Esophagus (tissue), 2 donors: ENCODE data around the gene TPO. TPM values are rescaled to one million over a fixed set of nuclear protein-coding genes. Genes with fewer than 3 reads are reported as not detected.

Experiments
- H3K27ac ChIP-seq, 2 donors: one replicate each; pipeline ENCODE4 v1.5.1; 2013; ENCODE audit warnings: low read depth in 2 of 2, mild to moderate bottlenecking in 2 of 2, inconsistent platforms in 1 of 2, low read length in 1 of 2, moderate library complexity in 1 of 2
- H3K27me3 ChIP-seq, 2 donors: one replicate each; pipeline ENCODE4 v1.6.1; 2013; ENCODE audit warnings: low read length in 2 of 2, control low read depth in 1 of 2, mild to moderate bottlenecking in 1 of 2; ENCODE audit not compliant: insufficient read depth in 2 of 2, control insufficient read depth in 1 of 2
- H3K36me3 ChIP-seq, 2 donors: one replicate each; pipeline ENCODE4 v1.6.1; 2013; ENCODE audit warnings: low read length in 1 of 2; ENCODE audit not compliant: control insufficient read depth in 2 of 2, insufficient read depth in 2 of 2
- H3K4me1 ChIP-seq, 2 donors: one replicate each; pipeline ENCODE4 v1.6.1; 2013; ENCODE audit warnings: low read length in 1 of 2; ENCODE audit not compliant: control insufficient read depth in 2 of 2, insufficient read depth in 2 of 2
- H3K4me3 ChIP-seq, 2 donors: one replicate each; pipeline ENCODE4 v1.5.1; 2013; ENCODE audit warnings: low read length in 2 of 2, mild to moderate bottlenecking in 2 of 2, low read depth in 1 of 2, moderate library complexity in 1 of 2
- H3K9me3 ChIP-seq, 2 donors: one replicate each; pipeline ENCODE4 v1.6.1; 2013; ENCODE audit warnings: mild to moderate bottlenecking in 2 of 2, low read depth in 1 of 2, low read length in 1 of 2, moderate library complexity in 1 of 2; ENCODE audit not compliant: control insufficient read depth in 2 of 2, insufficient read depth in 1 of 2
- WGBS, 2 donors: extraction: QIAGEN DNeasy Blood & Tissue Kit; methylation state at CpG; one replicate each; pipeline ENCODE4 v1.1.7; 2013; 5-methylcytosine and 5-hydroxymethylcytosine counted together
- polyA plus RNA-seq, 2 donors: library from polyadenylated mRNA; stranded (reverse); fragments of 200-250 nt; gene quantifications; one replicate each; pipeline ENCODE4 v1.2.3, GENCODE V29; 2013
- donor health status: healthy with polysubstance abuse.
- donor health status: Bipolar disorder and iron deficiency.

TPO gene
- polyA plus RNA-seq: 1 to 10 TPM; 1.3 to 1.5 TPM

DNA sequence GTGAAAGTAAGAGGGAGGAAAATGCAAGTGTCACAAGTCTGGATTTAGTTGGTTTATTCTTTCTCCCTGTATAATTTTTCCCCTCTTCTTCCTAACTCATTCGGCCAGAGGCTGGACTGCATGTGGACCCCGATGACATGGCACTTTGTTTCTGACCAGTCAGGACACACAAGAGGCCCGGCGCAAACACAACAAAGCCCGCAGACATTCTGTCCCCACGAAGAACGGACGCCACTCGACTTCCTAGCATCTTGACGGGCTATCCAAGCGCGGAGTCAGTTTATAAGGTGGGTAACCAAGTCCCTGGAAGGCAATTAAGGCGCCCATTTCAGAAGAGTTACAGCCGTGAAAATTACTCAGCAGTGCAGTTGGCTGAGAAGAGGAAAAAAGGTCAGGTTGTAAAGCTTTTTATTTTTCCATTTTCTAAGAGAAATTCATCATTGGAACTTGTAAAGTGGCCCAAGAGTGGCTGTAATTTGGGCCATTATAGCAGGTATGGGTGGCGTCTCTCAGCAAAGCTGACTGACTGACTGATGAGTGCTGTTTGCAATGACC, at the start of gene TPO:
Gene TPO, plus strand, starts transcription at position 308 of the 555 bp plus-strand sequence. CDS start 946 bp downstream, outside the sequence.
- WGBS, 2 donors: 89 to 94% methylated on average over 15 of the region's 15 CpGs
- H3K27me3 ChIP-seq: no peaks in the 10 kb centered on the region

DNA sequence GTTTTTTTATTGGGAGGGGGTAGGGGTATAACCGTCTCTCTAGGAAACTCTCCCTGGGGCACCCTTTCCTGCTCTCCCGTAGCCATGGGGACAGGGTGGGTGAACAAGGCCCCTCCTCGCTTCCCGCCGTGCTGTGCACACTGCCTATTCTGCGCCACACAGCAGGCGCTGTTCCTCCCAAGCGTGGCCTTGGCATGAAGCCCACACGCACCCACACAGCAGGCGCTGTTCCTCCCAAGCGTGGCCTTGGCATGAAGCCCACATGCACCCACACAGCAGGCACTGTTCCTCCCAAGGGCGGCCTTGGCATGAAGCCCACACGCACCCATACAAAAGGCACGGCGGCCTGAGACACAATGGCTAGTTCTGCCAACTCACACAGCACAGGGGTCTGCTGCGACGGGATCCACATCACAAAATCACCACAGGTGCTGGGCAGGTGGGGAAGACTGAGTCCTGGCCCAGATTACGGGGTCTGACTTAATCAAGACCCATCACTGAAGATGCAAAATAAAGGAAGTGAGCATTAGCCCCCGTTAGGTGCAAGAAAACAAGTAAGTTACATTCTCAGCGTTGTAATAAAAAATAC, 46.6 kb upstream of the TPO start:
- Histone ChIP-seq H3K27ac (no peak overlapping the region), H3K27me3 (no peaks in the 10 kb centered on the region), H3K4me1 (no peaks in the 10 kb centered on the region), H3K36me3 (no peaks in the 10 kb centered on the region), H3K4me3 (no peak overlapping the region), H3K9me3 (peaks cover 0 to 6% of the 10 kb centered on the region in 2 donors)
- 51 to 61% methylated on average over 20 of the region's 20 CpGs for WGBS, 2 donors

More for the DNA sequence above, at the start of gene TPO:
- Histone ChIP-seq H3K9me3 (no peaks in the 10 kb centered on the region), H3K36me3 (no peaks in the 10 kb centered on the region), H3K27ac (no peak within 1 kb of the TSS), H3K4me1 (no peaks in the 10 kb centered on the region), H3K4me3 (no peak within 1 kb of the TSS)

DNA sequence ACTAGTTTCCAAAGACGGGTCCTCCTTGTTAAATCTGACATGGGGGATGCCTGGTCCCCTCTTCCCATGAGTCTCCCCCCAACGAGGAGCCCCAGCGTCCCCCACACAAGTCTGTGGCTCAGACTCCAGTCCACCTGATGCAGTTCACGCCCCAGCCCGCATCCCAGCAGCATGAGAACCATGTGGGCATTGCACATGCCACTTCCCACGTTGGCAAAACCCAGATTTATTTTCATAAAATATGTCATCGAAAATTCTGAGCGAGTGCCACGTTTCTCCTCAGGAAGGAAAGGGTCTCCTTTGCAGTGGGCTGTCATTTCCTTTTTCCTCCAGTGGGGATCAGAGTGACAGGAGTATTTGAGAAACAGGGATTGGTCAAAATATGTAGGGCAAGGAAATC, 45.7 kb upstream of the TPO start:
- Histone ChIP-seq H3K27me3 (no peaks in the 10 kb centered on the region), H3K27ac (no peak overlapping the region), H3K4me3 (no peak overlapping the region), H3K36me3 (no peaks in the 10 kb centered on the region), H3K4me1 (no peaks in the 10 kb centered on the region), H3K9me3 (peaks cover 3 to 6% of the 10 kb centered on the region in 2 donors)
- WGBS, 2 donors: 70 to 71% methylated on average over 9 of the region's 9 CpGs

DNA sequence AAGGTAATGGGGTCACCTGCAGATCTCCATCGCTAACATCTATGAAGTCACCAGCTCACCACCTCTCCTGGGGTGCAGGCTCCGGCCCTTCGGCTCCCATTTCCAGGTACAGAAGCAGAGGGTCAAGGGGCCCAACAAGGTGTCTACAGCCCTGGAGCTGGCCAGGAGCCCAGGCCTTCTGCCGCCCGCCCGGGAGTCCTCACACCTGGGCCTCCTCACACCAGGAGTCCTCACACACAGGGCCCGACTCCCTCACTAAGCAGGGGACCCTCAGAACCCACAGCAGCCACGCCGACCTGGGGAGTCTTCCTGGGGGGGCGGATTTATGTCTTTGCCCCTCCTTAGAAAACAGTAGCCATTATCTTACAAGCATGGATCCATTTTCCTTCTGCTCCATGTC, 43.4 kb upstream of the TPO start:
- Histone ChIP-seq H3K4me3 (no peak overlapping the region), H3K36me3 (no peaks in the 10 kb centered on the region), H3K9me3 (peaks cover 3 to 6% of the 10 kb centered on the region in 2 donors), H3K27me3 (no peaks in the 10 kb centered on the region), H3K27ac (no peak overlapping the region), H3K4me1 (no peaks in the 10 kb centered on the region)
- WGBS, 2 donors: 89 to 90% methylated on average over 10 of the region's 10 CpGs

DNA sequence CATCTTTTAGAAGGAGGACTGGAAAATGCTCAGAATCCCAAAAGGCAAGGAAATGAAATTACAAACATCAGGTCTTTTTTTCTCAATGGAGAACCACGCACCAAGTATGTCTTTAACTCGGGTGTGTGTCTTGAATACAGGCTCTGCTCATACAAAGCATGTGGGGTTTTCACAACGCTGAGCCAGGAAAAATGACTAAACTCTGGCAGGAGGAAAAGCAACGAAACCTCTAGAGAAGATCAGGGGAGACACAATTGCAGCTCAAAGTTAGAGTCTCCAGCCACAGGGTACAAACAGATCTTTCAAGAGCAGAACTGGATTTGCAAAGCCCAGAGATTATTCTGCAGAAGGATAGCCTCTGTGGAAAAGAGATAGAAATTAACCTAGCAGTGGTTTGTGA, 42.8 kb upstream of the TPO start:
- H3K4me3 ChIP-seq: no peak overlapping the region
- no peaks in the 10 kb centered on the region for H3K27me3 ChIP-seq
- WGBS, 2 donors: 59 to 69% methylated on average over 4 of the region's 4 CpGs
- H3K9me3 ChIP-seq: peaks cover 3 to 6% of the 10 kb centered on the region in 2 donors
- H3K27ac ChIP-seq: no peak overlapping the region
- H3K4me1 ChIP-seq: no peaks in the 10 kb centered on the region
- H3K36me3 ChIP-seq: no peaks in the 10 kb centered on the region

DNA sequence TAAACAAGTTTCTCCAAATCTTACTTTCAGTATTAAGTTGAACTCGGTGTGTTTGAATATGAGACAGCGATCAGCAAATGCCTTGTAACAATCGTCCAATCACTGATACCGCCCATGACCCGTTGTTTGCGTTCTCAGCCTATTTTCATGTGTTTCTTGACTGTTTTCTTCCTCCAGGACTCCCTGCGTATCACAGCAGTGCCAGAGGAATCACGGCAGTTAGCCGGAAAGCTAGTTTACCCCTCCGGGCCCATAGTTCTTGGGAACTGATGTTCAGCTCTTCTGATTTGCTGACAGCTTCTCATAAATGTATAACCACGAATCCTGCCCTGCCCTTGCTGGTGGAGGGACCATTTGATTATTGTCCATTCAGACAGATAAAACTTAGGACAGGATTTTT, 42.2 kb upstream of the TPO start:
- Histone ChIP-seq H3K4me1 (no peaks in the 10 kb centered on the region), H3K36me3 (no peaks in the 10 kb centered on the region), H3K27me3 (no peaks in the 10 kb centered on the region), H3K27ac (no peak overlapping the region), H3K9me3 (peaks cover 3 to 6% of the 10 kb centered on the region in 2 donors), H3K4me3 (no peak overlapping the region)
- WGBS, 2 donors: 73 to 84% methylated on average over 11 of the region's 11 CpGs

DNA sequence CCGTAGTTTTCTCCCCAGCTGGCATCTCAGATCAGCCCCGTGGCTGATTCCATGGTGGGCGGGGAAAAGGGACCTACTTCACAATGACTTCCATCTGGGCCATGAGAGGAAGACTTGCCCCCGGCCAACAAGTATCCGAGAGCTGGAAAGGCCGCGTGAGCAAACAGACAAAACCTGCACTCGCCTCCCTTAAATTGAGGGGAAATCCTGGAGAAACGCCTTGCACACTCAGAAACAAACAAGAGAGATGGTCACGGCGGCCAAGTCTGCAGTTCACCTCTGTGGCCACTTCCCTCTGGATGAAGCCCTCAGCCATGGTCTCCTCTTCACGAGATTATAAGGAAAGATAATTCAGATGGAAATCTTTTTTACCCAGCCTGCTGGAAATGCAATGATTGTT, 39.4 kb upstream of the TPO start:
- Histone ChIP-seq H3K9me3 (peaks cover 3 to 6% of the 10 kb centered on the region in 2 donors), H3K4me3 (no peak overlapping the region), H3K27ac (no peak overlapping the region), H3K36me3 (no peaks in the 10 kb centered on the region), H3K27me3 (no peaks in the 10 kb centered on the region), H3K4me1 (no peaks in the 10 kb centered on the region)
- 81 to 82% methylated on average over 12 of the region's 12 CpGs for WGBS, 2 donors

DNA sequence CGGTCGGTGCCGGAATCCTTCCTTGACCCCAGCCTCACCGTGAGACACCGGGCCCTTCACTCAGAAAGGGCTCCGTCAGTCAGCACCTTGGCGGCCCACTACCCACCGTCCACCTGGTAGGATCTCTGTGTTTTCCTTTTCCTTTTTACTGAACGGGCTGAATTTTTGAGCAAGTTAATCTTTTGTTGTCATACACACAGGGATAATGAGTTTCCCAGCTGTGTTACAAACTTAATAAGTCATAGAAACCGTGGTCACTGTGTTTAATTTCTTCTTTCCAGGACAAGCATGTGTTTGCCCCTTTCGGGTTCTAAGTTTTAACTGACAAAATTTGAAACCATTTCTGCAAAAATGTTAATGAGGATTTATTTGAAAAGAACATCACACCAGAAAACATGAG, 39.0 kb upstream of the TPO start:
- no peaks in the 10 kb centered on the region for H3K4me1 ChIP-seq
- no peaks in the 10 kb centered on the region for H3K36me3 ChIP-seq
- peaks cover 3 to 6% of the 10 kb centered on the region in 2 donors for H3K9me3 ChIP-seq
- H3K4me3 ChIP-seq: no peak overlapping the region
- H3K27me3 ChIP-seq: no peaks in the 10 kb centered on the region
- 66 to 72% methylated on average over 11 of the region's 11 CpGs for WGBS, 2 donors
- H3K27ac ChIP-seq: no peak overlapping the region

DNA sequence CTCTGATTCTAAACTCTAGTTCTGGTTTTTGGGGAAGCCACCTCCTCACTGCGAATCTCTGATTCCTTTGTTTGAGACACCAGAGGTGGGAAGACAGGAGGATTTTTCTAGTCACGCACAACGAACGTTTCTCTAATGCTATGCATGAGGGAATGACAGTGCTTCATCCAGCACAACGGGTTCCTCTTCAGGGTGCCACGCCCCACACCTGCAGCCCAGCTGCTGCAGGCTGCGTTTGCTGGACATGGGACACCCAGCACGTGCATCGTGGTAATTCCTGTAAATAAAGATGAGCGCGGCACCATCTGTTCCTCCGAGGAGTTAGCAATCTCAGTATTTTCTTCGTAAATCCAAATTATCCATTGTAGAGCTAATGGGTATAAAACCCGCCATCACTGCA, 37.5 kb upstream of the TPO start:
- Histone ChIP-seq H3K27ac (no peak overlapping the region), H3K4me3 (no peak overlapping the region), H3K36me3 (no peaks in the 10 kb centered on the region), H3K9me3 (peaks cover 0 to 3% of the 10 kb centered on the region in 2 donors), H3K27me3 (no peaks in the 10 kb centered on the region), H3K4me1 (no peaks in the 10 kb centered on the region)
- WGBS, 2 donors: 73 to 81% methylated on average over 14 of the region's 14 CpGs

DNA sequence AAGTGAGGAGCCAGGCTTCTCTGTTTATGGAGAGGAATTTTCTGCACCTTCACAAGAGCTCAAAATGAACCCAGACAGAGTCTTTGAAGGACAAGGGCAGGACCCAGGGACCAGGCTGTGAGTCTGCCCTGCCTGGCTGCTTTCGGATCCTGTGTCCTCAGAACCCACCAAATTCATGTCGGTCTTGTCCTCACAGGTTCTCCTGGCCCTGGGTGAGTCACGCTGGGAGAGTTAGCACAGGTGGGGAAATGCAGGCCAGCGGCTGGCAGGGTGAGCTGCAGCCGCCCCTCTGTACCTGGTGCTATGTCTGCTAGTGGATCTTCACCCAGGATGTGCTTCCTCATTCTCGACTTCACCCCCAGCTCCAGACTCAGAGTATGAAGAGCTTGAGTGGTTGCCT, 35.8 kb upstream of the TPO start:
- WGBS, 2 donors: 60 to 69% methylated on average over 6 of the region's 6 CpGs
- Histone ChIP-seq H3K27ac (no peak overlapping the region), H3K27me3 (no peaks in the 10 kb centered on the region), H3K9me3 (peaks cover 0 to 1% of the 10 kb centered on the region in 2 donors), H3K36me3 (no peaks in the 10 kb centered on the region), H3K4me3 (no peak overlapping the region), H3K4me1 (no peaks in the 10 kb centered on the region)
